Stomach (tissue), 9 donors: ENCODE data around the gene SWAP70. TPM values are rescaled to one million over a fixed set of nuclear protein-coding genes. Genes with fewer than 3 reads are reported as not detected.
"Not testable (repeated sequence)": the region's sequence is repeated elsewhere in the genome, so short reads cannot be mapped to it uniquely, and the experiment has no call there.

ENCODE experiments used
- DNase-seq, 2 donors: peaks; one replicate each; pipeline versions ENCODE4 v3.0.0 to v3.0.0-alpha.2; 2013 to 2019
- H3K27ac ChIP-seq, 5 donors: fragments of 200-600 bp in 4 of 5; sonication (generic) in 4 of 5; one replicate each; pipeline ENCODE4 v1.5.1; 2013 to 2019; ENCODE audit warnings: mild to moderate bottlenecking in 1 of 5, moderate library complexity in 1 of 5
- H3K27me3 ChIP-seq, 3 donors: fragments of 200-600 bp; sonication (generic); one replicate each; pipeline ENCODE4 v1.5.1; 2017 to 2019; ENCODE audit warnings: mixed run types in 1 of 3
- H3K36me3 ChIP-seq, 4 donors: fragments of 200-600 bp; sonication (generic); 1 replicate in 3 of 4; 2 replicates in 1 of 4; pipeline ENCODE4 v1.5.1; 2016 to 2019
- H3K4me1 ChIP-seq, 4 donors: fragments of 200-600 bp; sonication (generic); one replicate each; pipeline ENCODE4 v1.5.1; 2016 to 2019
- H3K4me3 ChIP-seq, 4 donors: fragments of 200-600 bp; sonication (generic) in 3 of 4; one replicate each; pipeline ENCODE4 v1.5.1; 2016 to 2019; ENCODE audit warnings: mild to moderate bottlenecking in 1 of 4
- H3K9me3 ChIP-seq, 4 donors: fragments of 200-600 bp; sonication (generic); one replicate each; pipeline ENCODE4 v1.5.1; 2016 to 2019
- CTCF ChIP-seq, 7 experiments: fragments of 450-650 bp in 4 of 7; fragments of 200-600 bp in 3 of 7; sonication (generic) in 3 of 7; IDR thresholded peaks; one replicate each; pipeline ENCODE4 v1.5.1; 2016 to 2019; ENCODE audit warnings: antibody characterized with exemption in 7 of 7, control low read depth in 2 of 7, mild to moderate bottlenecking in 1 of 7
- EP300 ChIP-seq: sonication (generic); formaldehyde crosslinking; IDR thresholded peaks from one replicate; pipeline ENCODE4 v1.6.1; 2017; ENCODE audit warnings: antibody characterized with exemption
- POLR2A ChIP-seq, 4 donors: fragments of 450-650 bp; IDR thresholded peaks; one replicate each; pipeline ENCODE4 v1.6.1; 2016; ENCODE audit warnings: antibody characterized with exemption in 4 of 4, control low read depth in 2 of 4, mild to moderate bottlenecking in 1 of 4, moderate library complexity in 1 of 4
- POLR2AphosphoS5 ChIP-seq, 3 donors: sonication (generic); formaldehyde crosslinking; IDR thresholded peaks; one replicate each; pipeline ENCODE4 v1.6.1; 2016; ENCODE audit warnings: antibody characterized with exemption in 3 of 3
- WGBS, 5 donors: extraction: QIAGEN DNeasy Blood & Tissue Kit in 3 of 5; methylation state at CpG; one replicate each; pipeline versions ENCODE4 v1.1.5 to v1.1.7; 2013 to 2018; 5-methylcytosine and 5-hydroxymethylcytosine counted together
- intact Hi-C: fragments of 100-400 bp; cut with DNase I; formaldehyde crosslinking; loops from one replicate; pipeline ENCODE4 v1.15.1; 2023; ENCODE audit warnings: low total_unique reads
- polyA plus RNA-seq, 3 donors: library from polyadenylated mRNA; stranded (reverse); fragments of 200-250 nt; gene quantifications; one replicate each; pipeline ENCODE4 v1.2.3, GENCODE V29; 2013
- total RNA-seq, 5 donors: library from RNA; depleted of rRNA; stranded (reverse); fragments of >200 nt; gene quantifications; one replicate each; pipeline versions ENCODE4 v1.1.0 to v1.2.3, GENCODE V29; 2014 to 2016
- donor health status: healthy with polysubstance abuse.
- donor health status: Bipolar disorder and iron deficiency.
- donor health status: healthy.

Gene SWAP70
- total and polyA plus RNA-seq, 8 donors: 5.1 to 39.5 (median 18.3) TPM

- intact Hi-C loops: no loop called here
- 94 to 97% (median 96%) methylated on average over 4 of the region's 4 CpGs for WGBS, 5 donors
- TF ChIP-seq POLR2A (IDR thresholded peaks at IDR 0.05) (no peak), CTCF (IDR thresholded peaks at IDR 0.05) (no peak)
- Histone ChIP-seq H3K27me3 (no peaks in the 10 kb centered on the region), H3K9me3 (no peaks in the 10 kb centered on the region), H3K27ac (no peak overlapping the region), H3K4me3 (no peak overlapping the region), H3K36me3 (no peaks in the 10 kb centered on the region), H3K4me1 (peaks cover 10 to 25% (median 18%) of the 10 kb centered on the region in 4 donors)
- DNase-seq: no peak
These were observed 47.0 kb upstream of the SWAP70 start for GRCh38 chr11:9616858-9617257.

GRCh38 chr11:9617940-9618339 lies 45.9 kb upstream of the SWAP70 start:
- no peaks in the 10 kb centered on the region for H3K9me3 ChIP-seq
- WGBS, 5 donors: 82 to 90% (median 84%) methylated on average over 5 of the region's 5 CpGs
- DNase-seq: no peak
- H3K27ac ChIP-seq: peak overlapping the region in 1 of 5 donors; percentile 18
- intact Hi-C loops: no loop called here
- TF ChIP-seq CTCF (IDR thresholded peaks at IDR 0.05): no peak
- no peak for TF ChIP-seq POLR2A (IDR thresholded peaks at IDR 0.05)
- no peak for TF ChIP-seq EP300
- no peak for TF ChIP-seq POLR2AphosphoS5 (IDR thresholded peaks at IDR 0.05)
- peaks cover 5 to 18% (median 13%) of the 10 kb centered on the region in 4 donors for H3K4me1 ChIP-seq
- H3K27me3 ChIP-seq: no peaks in the 10 kb centered on the region
- H3K4me3 ChIP-seq: no peak overlapping the region
- no peaks in the 10 kb centered on the region for H3K36me3 ChIP-seq

- TF ChIP-seq POLR2A (IDR thresholded peaks at IDR 0.05) (no peak), CTCF (IDR thresholded peaks at IDR 0.05) (no peak), EP300 (no peak), POLR2AphosphoS5 (IDR thresholded peaks at IDR 0.05) (no peak)
- Histone ChIP-seq H3K4me3 (no peak overlapping the region), H3K36me3 (no peaks in the 10 kb centered on the region), H3K27ac (no peak overlapping the region), H3K4me1 (peaks cover 4 to 12% (median 10%) of the 10 kb centered on the region in 4 donors), H3K27me3 (no peaks in the 10 kb centered on the region), H3K9me3 (no peaks in the 10 kb centered on the region)
- 95 to 100% (median 96%) methylated on average over 1 of the region's 1 CpG for WGBS, 5 donors
- DNase-seq: no peak
- intact Hi-C loops: no loop called here
These were observed 44.9 kb upstream of the SWAP70 start for GRCh38 chr11:9619004-9619403.

GRCh38 chr11:9619971-9620370 lies 43.9 kb upstream of the SWAP70 start:
- DNase-seq: no peak
- Histone ChIP-seq H3K4me3 (no peak overlapping the region), H3K9me3 (no peaks in the 10 kb centered on the region), H3K27ac (no peak overlapping the region), H3K36me3 (no peaks in the 10 kb centered on the region), H3K4me1 (peaks cover 0 to 3% (median 1%) of the 10 kb centered on the region in 4 donors), H3K27me3 (no peaks in the 10 kb centered on the region)
- TF ChIP-seq CTCF (IDR thresholded peaks at IDR 0.05): no peak
- TF ChIP-seq POLR2A (IDR thresholded peaks at IDR 0.05): no peak
- no peak for TF ChIP-seq POLR2AphosphoS5 (IDR thresholded peaks at IDR 0.05)
- TF ChIP-seq EP300: no peak
- intact Hi-C loops: loop anchor here (10.0 kb wide), 1 partner anchor 125 kb away; no protein-coding TSS in a partner anchor

GRCh38 chr11:9622353-9622752 lies 41.5 kb upstream of the SWAP70 start:
- DNase-seq, H3K27me3 ChIP-seq, H3K27ac ChIP-seq, H3K4me1 ChIP-seq, H3K4me3 ChIP-seq, H3K9me3 ChIP-seq, H3K36me3 ChIP-seq: not testable (repeated sequence)
- intact Hi-C loops: loop anchor here (10.0 kb wide), 1 partner anchor 122 kb away; no protein-coding TSS in a partner anchor
- 68 to 81% (median 76%) methylated on average over 7 of the region's 7 CpGs for WGBS, 5 donors

GRCh38 chr11:9623053-9623452 lies 40.8 kb upstream of the SWAP70 start:
- intact Hi-C loops: loop anchor here (10.0 kb wide), 1 partner anchor 122 kb away; no protein-coding TSS in a partner anchor
- not testable (repeated sequence) for DNase-seq, H3K4me3 ChIP-seq

More at GRCh38 chr11:9623053-9623452, 40.8 kb upstream of the SWAP70 start:
- H3K27me3 ChIP-seq, H3K36me3 ChIP-seq, H3K4me1 ChIP-seq, H3K27ac ChIP-seq, H3K9me3 ChIP-seq: not testable (repeated sequence)
- WGBS, 5 donors: 90 to 100% (median 98%) methylated on average over 2 to 23 of the region's 23 CpGs
